HEK293 (cell line): Measurements from ENCODE around the gene NYNRIN.
"Not testable (repeated sequence)": the region's sequence is repeated elsewhere in the genome, so short reads cannot be mapped to it uniquely, and the experiment has no call there.

Experiments used
- ATF2 ChIP-seq: fragments of 450-650 bp; formaldehyde crosslinking; IDR thresholded peaks from 2 replicates; pipeline ENCODE4 v1.5.1; 2016; ENCODE audit warnings: missing biosample characterization, missing genetic modification characterization, low read depth
- CTCF ChIP-seq: fragments of 450-650 bp; formaldehyde crosslinking; IDR thresholded peaks from 2 replicates; pipeline ENCODE4 v1.5.1; 2016; ENCODE audit warnings: missing biosample characterization, missing genetic modification characterization
- MEIS1 ChIP-seq: sonication (generic); formaldehyde crosslinking; IDR thresholded peaks from 2 replicates; pipeline ENCODE4 v1.8.1; 2022; ENCODE audit warnings: missing genetic modification reagents, mild to moderate bottlenecking, borderline replicate concordance
- TCF7L2 ChIP-seq: IDR thresholded peaks from 2 replicates; pipeline ENCODE4 v1.6.1; 2011; ENCODE audit warnings: low read depth, mild to moderate bottlenecking, inconsistent platforms, low read length, moderate library complexity, borderline replicate concordance
- ZFP37 ChIP-seq: fragments of 450-650 bp; formaldehyde crosslinking; IDR thresholded peaks from 2 replicates; pipeline ENCODE4 v1.5.1; 2016; ENCODE audit warnings: missing biosample characterization, missing genetic modification characterization
- ZNF138 ChIP-seq: fragments of 450-650 bp; formaldehyde crosslinking; IDR thresholded peaks from 2 replicates; pipeline ENCODE4 v1.5.1; 2016; ENCODE audit warnings: missing biosample characterization, missing genetic modification characterization, borderline replicate concordance
- ZNF341 ChIP-seq: fragments of 450-650 bp; formaldehyde crosslinking; IDR thresholded peaks from 2 replicates; pipeline ENCODE4; 2016; ENCODE audit warnings: low read depth, missing biosample characterization, missing genetic modification characterization
- ZNF654 ChIP-seq: fragments of 450-650 bp; formaldehyde crosslinking; IDR thresholded peaks from 2 replicates; pipeline ENCODE4 v1.5.1; 2016; ENCODE audit warnings: low read depth, missing biosample characterization, missing genetic modification characterization
- ZNF768 ChIP-seq: fragments of 450-650 bp; formaldehyde crosslinking; IDR thresholded peaks from 2 replicates; pipeline ENCODE4 v1.5.1; 2018; ENCODE audit warnings: missing biosample characterization, mild to moderate bottlenecking, missing genetic modification characterization

- not testable (repeated sequence) for TF ChIP-seq ZNF654; ZNF768 (tag by site-specific recombination); ZFP37 (tag by site-specific recombination); CTCF (tag by site-specific recombination); ZNF341 (tag by site-specific recombination); TCF7L2; ZNF138 (tag by site-specific recombination); MEIS1 (CRISPR knock-in tag); ATF2
These were observed 52.0 kb downstream of the NYNRIN start for GRCh38 chr14:24450828-24451227.
